ENCODE results near the gene ATP6V0A1. TPM values are rescaled to one million over a fixed set of nuclear protein-coding genes. Genes with fewer than 3 reads are reported as not detected.
"Not testable (repeated sequence)": the region's sequence is repeated elsewhere in the genome, so short reads cannot be mapped to it uniquely, and the experiment has no call there.

The ATP6V0A1 gene
- total RNA-seq, 1 experiment from 2014 or later = 43.8 TPM

- DNase-seq (ENCODE audit: low read depth) = peak; percentile 97
Observed at GRCh38 chr17:42436391-42436790, 22.3 kb upstream of the ATP6V0A1 start.

GRCh38 chr17:42438600-42439567, 19.8 kb upstream of the ATP6V0A1 start:
- peak; percentile 36 for DNase-seq (ENCODE audit: low read depth)

DNA sequence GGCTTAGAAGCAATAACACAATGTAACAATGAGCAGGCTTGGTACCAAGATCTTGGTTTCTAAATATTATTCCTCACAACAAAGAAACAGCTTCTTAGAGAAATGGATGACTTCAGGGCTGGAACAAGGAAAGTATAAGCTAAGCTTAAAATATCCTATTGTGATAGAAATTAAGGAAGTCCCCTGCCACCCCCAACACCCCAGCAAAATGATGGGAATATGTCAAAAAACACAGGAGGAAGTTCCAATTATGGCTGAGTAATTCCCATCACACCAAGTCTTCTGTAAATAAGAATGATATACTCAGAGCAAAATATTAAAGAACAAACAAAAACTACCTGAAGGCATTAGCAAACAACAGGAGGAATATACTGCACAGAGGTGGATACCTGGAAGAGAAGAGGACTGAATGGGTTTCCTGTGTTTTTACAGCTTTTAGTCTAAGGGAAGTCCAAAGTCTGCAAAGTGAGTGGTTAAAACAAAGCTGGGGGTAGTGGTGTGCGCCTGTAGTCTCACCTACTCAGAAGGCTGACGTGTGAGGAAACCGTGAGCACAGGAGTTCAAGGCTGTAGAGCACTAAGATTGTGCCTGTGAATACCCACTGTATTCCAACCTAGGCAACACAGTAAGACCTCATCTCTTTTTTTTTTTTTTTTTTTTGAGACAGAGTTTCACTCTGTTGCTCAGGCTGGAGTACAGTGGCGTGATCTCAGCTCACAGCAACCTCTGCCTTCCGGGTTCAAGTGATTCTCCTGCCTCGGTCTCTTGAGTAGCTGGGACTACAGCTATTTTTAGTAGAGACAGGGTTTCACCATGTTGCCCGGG, 17.1 kb upstream of the ATP6V0A1 start:
- DNase-seq (ENCODE audit: low read depth) = no peak

DNA sequence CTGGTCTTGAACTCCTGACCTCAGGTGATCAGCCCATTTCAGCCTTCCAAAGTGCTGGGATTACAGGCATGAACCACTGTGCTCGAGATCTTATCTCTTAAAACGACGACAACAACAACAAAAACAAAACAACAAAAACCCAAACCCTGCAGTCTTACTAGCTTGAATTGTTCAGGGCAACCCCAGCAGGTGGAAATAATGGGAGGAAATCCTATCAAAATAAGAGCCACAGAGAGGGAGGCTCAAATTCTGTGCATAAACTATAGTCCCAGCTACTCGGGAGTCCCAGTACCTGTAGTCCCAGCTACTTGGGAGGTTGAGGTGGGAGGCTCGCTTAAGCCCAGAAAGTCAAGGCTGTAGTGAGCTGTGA, 16.5 kb upstream of the ATP6V0A1 start:
- no peak for DNase-seq (ENCODE audit: low read depth)

DNA sequence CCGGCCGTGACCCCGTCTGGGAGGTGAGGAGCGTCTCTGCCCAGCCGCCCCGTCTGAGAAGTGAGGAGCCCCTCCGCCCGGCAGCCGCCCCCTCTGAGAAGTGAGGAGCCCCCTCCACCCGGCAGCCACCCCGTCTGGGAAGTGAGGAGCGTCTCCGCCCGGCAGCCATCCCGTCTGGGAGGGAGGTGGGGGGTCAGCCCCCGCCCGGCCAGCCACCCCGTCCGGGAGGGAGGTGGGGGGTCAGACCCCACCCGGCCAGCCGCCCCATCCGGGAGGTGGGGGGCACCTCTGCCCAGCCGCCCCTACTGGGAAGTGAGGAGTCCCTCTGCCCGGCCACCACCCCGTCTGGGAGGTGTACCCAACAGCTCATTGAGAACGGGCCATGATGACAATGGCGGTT, 9.5 kb upstream of the ATP6V0A1 start:
- DNase-seq (ENCODE audit: low read depth) = not testable (repeated sequence)

DNA sequence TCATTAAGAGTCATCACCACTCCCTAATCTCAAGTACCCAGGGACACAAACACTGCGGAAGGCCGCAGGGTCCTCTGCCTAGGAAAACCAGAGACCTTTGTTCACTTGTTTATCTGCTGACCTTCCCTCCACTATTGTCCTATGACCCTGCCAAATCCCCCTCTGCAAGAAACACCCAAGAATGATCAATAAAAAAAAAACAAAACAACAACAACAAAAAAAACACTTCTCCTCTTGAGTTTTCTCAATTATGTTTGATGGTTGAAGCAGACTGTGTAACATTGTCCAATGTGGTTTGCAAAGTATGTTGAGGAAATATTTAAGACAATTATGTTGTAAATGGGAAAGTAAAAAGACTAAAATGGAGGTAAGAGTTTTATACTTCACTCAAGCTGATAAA, 8.8 kb upstream of the ATP6V0A1 start:
- not testable (repeated sequence) for DNase-seq (ENCODE audit: low read depth)

- not testable (repeated sequence) for DNase-seq (ENCODE audit: low read depth)
Observed at GRCh38 chr17:42451270-42451669, 7.4 kb upstream of the ATP6V0A1 start.

- DNase-seq (ENCODE audit: low read depth) = no peak
Observed at GRCh38 chr17:42453439-42453838, 5.2 kb upstream of the ATP6V0A1 start.

DNA sequence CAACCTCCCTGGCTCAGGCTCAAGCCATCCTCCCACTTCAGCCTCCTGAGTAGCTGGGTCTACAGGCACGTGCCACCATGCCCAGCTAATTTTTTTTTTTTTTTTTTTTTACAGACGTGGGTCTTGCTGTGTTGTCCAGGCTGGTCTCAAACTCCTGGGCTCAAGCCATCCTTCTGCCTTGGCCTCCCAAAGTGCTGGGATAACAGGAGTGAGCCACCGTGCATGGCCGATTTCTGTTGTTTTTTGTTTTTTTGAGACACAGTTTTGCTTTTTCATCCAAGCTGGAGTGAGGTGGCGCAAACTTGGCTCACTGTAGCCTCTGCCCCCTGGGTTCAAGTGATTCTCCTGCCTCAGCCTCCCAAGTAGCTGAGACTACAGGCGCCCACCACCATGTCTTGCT, 3.7 kb upstream of the ATP6V0A1 start:
- DNase-seq (ENCODE audit: low read depth) = not testable (repeated sequence)

- peak; percentile 82 for DNase-seq (ENCODE audit: low read depth)
Observed at GRCh38 chr17:42456223-42457106, 2.2 kb upstream of the ATP6V0A1 start.

DNA sequence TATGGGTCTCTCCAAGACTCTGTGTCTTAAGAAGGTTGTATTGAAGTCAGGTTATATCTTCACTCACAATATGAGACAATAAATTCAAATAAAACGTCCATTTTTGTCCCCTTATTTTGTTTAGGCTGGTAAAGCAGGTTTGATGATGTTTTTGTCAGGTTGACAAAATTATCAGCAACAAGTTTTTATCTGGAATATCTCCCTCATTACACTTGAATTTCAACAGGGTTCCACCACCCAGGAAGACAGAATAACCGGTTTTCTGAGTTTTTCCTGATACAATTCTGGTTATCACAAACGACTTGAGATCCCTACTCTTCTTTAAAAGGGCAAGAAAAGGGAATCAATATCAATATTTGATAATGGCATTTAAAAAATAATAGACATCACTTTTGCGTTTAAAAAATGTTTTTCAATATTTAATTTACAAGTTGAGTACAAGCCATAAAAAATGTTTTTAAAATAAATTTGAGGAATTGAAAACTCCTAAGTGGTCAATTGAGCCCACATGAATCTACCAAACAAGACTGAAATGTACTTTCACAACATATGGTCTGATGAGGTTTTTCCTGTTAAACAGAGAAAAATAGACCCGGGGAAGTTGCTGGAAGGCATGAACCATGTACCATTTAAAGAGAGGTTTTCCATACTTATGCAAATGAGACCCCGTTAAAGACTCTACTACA, 1.4 kb upstream of the ATP6V0A1 start:
- DNase-seq (ENCODE audit: low read depth) = peak; percentile 4

DNA sequence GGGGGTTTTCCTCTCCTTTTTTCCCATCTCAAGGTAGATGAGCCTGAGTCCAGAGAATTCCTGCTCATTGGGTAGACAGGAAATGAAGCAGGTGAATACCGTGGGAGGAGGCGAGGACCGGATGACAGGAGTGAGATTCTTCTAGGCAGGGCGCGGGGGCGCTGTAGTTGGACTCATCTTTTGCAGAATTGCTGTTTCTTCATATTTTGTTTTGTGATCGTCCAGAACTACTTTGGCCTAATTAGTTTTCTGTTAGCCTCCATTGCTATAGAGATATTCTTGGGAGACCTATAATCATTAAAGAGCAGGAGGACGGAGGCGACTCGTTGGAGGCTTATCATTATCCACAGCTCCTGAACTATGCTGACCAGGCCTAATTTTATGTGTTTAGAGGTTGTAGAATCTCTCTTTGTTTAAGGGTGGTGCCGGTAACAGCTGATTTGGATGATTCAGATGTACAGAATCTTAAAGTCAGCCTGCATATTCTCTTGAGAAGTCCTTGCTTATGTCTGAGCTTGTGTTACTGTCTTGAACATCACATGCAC, 650 bp downstream of the ATP6V0A1 start:
- peak; percentile 74 for DNase-seq (ENCODE audit: low read depth)

DNA sequence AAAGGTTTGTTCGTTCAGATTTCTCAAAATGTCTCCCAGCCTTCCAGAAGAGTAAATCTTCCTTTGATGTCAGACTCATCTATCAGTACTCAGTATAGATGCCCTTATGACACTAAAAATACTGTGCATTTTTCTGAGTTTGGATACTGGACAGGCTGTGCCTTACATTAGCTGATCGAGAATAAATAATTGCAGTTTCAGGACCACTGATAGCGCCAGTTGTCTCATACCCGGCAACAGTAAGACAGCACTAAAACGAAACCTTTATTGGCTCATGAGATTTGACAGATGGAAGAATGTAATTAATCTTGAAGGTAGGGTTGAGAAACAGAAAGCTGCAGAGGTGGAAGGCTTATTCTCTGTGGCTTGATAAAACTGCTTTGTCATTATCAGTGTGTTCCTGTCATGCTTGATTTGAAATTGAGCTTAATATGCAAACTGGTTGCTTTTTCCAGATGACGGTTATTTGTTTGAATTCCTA, 1.2 kb downstream of the ATP6V0A1 start:
- peak; percentile 54 for DNase-seq (ENCODE audit: low read depth)

DNA sequence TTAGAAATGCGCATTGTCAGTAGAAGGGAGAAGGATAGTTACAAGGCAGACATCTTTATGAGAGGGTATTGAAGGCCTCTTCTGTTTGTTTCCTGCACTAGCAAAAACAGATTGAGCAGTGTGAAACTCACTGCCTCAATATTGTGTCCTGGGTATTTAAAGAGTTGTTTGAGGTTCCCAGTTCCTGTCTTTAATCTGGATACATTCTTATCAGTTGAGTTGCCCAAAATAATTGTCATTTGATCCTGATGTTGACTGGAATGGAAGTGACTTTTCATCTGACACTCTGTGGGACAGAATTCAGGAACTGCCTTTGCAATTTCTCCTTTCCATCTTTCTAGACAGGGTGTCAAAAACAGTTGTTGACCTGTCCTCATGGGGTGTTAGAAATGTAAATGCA, 1.7 kb downstream of the ATP6V0A1 start:
- DNase-seq (ENCODE audit: low read depth) = peak; percentile 42

GRCh38 chr17:42463976-42464400, 5.3 kb downstream of the ATP6V0A1 start:
- DNase-seq (ENCODE audit: low read depth) = no peak

GRCh38 chr17:42467889-42468288, 9.2 kb downstream of the ATP6V0A1 start:
- DNase-seq (ENCODE audit: low read depth) = no peak

GRCh38 chr17:42472709-42473521, 14.2 kb downstream of the ATP6V0A1 start:
- peak; percentile 64 for DNase-seq (ENCODE audit: low read depth)

DNA sequence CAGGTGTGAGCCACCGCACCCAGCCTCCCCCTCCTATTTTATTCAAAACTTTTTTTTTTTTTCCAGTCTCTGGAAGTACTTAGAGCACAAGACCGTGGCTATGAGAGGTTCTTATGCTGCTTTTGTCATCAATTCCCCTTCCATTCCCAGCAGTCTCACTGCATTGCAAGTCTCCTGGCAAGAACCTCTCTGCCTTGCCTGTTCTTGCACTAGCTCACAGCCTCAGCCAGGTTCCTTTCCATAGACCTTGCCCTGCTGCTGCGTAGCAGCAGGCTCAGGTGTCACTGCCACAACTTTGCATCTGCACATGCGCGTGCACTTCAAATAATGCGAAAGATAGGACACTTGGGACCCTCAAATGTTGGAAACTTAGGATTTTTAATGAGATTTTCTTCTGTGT, 15.6 kb downstream of the ATP6V0A1 start:
- no peak for DNase-seq (ENCODE audit: low read depth)

- no peak for DNase-seq (ENCODE audit: low read depth)
Observed at GRCh38 chr17:42475121-42475520, 16.4 kb downstream of the ATP6V0A1 start.

Data from LHCN-M2 (cell line).